Measurements from ENCODE around the gene PKDCC. TPM values are rescaled to one million over a fixed set of nuclear protein-coding genes. Genes with fewer than 3 reads are reported as not detected.

PKDCC gene
- total and polyA plus RNA-seq, 2 of the 8 experiments (the other 6 are each of a cell fraction or from before 2014, with no cell fraction given), result 49.9 to 80.1 TPM

DNA sequence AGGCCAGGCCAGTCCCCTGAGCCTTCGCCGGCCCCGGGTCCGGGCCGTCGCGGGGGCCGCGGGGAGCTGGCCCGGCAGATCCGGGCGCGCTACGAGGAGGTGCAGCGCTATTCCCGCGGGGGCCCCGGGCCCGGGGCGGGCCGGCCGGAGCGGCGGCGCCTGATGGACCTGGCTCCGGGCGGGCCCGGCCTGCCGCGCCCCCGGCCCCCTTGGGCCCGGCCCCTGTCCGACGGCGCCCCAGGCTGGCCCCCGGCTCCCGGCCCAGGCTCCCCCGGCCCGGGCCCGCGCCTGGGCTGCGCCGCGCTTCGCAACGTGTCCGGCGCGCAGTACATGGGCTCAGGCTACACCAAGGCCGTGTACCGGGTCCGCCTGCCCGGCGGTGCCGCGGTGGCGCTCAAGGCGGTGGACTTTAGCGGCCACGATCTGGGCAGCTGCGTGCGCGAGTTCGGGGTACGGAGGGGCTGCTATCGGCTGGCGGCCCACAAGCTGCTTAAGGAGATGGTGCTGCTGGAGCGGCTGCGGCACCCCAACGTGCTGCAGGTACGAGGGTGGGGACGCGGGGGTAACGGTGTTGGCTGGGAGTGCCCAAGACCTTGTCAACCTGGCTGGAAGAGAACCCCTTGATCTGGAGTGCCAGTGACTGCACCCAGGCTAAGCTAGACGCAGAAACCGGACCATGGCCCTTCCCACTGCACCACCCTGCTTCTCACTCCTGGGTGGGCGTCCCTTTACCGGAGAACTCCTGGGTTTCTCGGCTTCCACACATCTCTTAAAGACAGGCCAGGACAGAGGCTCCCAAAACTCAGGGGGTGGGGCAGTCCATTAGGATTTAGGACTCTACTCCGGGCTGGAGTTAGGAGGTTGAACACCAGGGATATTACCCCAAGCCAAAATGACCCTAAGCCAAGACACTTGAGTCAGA, 739 bp downstream of the PKDCC start:
- 10% methylated on average over 34 of the region's 80 CpGs; no CpG with 5 or more reads in 1 of the 2 experiments for WGBS, 2 experiments (ENCODE audit: extremely low coverage in 1 of 2, insufficient coverage in 1 of 2, insufficient read length in 1 of 2, insufficient replicate concordance in 2 of 2, low coverage in 1 of 2, low lambda C conversion rate in 2 of 2, missing lambda C conversion rate in 1 of 2)
- H3K27ac ChIP-seq (ENCODE audit: low read depth, low read length), result no peak overlapping the region
- H2BK120ac ChIP-seq (replicated peaks; ENCODE audit: low read depth, low read length), result no peak overlapping the region
- peak overlapping the region; percentile 60 to 65 (median 64) for H3K9ac ChIP-seq (replicated peaks in 1 of 4; ENCODE audit: extremely low read depth in 1 of 4, low read depth in 3 of 4, low read length in 3 of 4)
- ChIA-PET CTCF (ENCODE audit: partially characterized antibody) (interaction anchor here (1.1 to 12.6 kb wide), 9 partner anchors 13 to 208 kb away, joined by 3 to 177 read pairs (median 4); no protein-coding TSS in a partner anchor), POLR2A (ENCODE audit: partially characterized antibody) (interaction anchor here (1.0 to 6.0 kb wide), 16 partner anchors 8 to 180 kb away, joined by 3 to 46 read pairs (median 4); no protein-coding TSS in a partner anchor)
- peaks cover 29% of the 10 kb centered on the region for H3K23me2 ChIP-seq (ENCODE audit: low read depth, low read length)
- no peak overlapping the region for H3K4ac ChIP-seq (replicated peaks; ENCODE audit: insufficient read length, low read depth, low read length)
- H2BK12ac ChIP-seq (ENCODE audit: low read depth, low read length), result no peak overlapping the region
- H2BK5ac ChIP-seq (ENCODE audit: low read depth, low read length), result no peak overlapping the region
- H3K56ac ChIP-seq (replicated peaks; ENCODE audit: insufficient read length, low read depth, low read length), result no peak overlapping the region
- no peak overlapping the region for H4K5ac ChIP-seq (ENCODE audit: insufficient read length, low read depth, low read length)
- H3K4me3 ChIP-seq (ENCODE audit: extremely low read depth in 1 of 4, insufficient read depth in 2 of 4, low read depth in 3 of 4, low read length in 4 of 4), result peak overlapping the region; percentile 74 to 95 (median 78)
- H3K4me1 ChIP-seq (replicated peaks in 1 of 4; ENCODE audit: control insufficient read depth in 3 of 4, insufficient read depth in 4 of 4, low read length in 3 of 4), result peaks cover 16 to 53% (median 41%) of the 10 kb centered on the region in 4 experiments
- peaks cover 0 to 12% (median 10%) of the 10 kb centered on the region in 4 experiments; a peak in 5 of 7 replicates for H3K27me3 ChIP-seq (replicated peaks in 1 of 4; ENCODE audit: control insufficient read depth in 3 of 4, extremely low read depth in 1 of 4, insufficient read depth in 3 of 4, low read length in 3 of 4)
- H3K9me3 ChIP-seq (ENCODE audit: insufficient read depth in 2 of 2, low read depth in 1 of 2, low read length in 1 of 2), result no peaks in the 10 kb centered on the region
- no peak overlapping the region for H3K14ac ChIP-seq (ENCODE audit: insufficient read length)
- H3K36me3 ChIP-seq (ENCODE audit: control insufficient read depth in 2 of 4, insufficient read depth in 4 of 4, low read length in 3 of 4), result peaks cover 0 to 35% (median 0%) of the 10 kb centered on the region in 4 experiments; a peak in 4 of 8 replicates
- no peak overlapping the region for H2AFZ ChIP-seq (ENCODE audit: low read length)
- H4K8ac ChIP-seq (ENCODE audit: extremely low read depth, insufficient read depth, low read length), result peak overlapping the region; percentile 66; the same call in 1 of the 2 replicates
- peaks cover 11% of the 10 kb centered on the region; the same call in 1 of the 2 replicates for H3K79me1 ChIP-seq (ENCODE audit: low read depth, low read length)
- H4K20me1 ChIP-seq (replicated peaks in 1 of 2; ENCODE audit: control insufficient read depth in 1 of 2, insufficient read depth in 2 of 2, low read length in 2 of 2), result peaks cover 0 to 11% of the 10 kb centered on the region in 2 experiments
- H4K91ac ChIP-seq (replicated peaks; ENCODE audit: insufficient read length, low read length), result no peak overlapping the region
- FAIRE-seq (no peak), DNase-seq (ENCODE audit: low read depth in 1 of 2, low spot score in 2 of 2) (no peak)
- peak overlapping the region; percentile 92; the same call in 1 of the 2 replicates for H3K18ac ChIP-seq (ENCODE audit: extremely low read depth, low read length)
- H2BK15ac ChIP-seq (ENCODE audit: low read length), result no peak overlapping the region
- peak overlapping the region; percentile 79 to 95 for H3K4me2 ChIP-seq (ENCODE audit: insufficient read depth in 1 of 2, low read depth in 2 of 2, low read length in 2 of 2)
- H3K23ac ChIP-seq (ENCODE audit: insufficient read length), result no peak overlapping the region
- no peak overlapping the region for H2BK20ac ChIP-seq (ENCODE audit: low read length)
- peaks cover 4 to 35% of the 10 kb centered on the region in 2 experiments; a peak in 3 of 4 replicates for H3K79me2 ChIP-seq (ENCODE audit: control insufficient read depth in 1 of 2, insufficient read depth in 2 of 2, low read length in 2 of 2)
- H2AK5ac ChIP-seq (ENCODE audit: low read depth, low read length), result no peak overlapping the region
- TF ChIP-seq RFX5 (IDR thresholded peaks at IDR 0.05; ENCODE audit: borderline replicate concordance, low read depth, low read length) (no peak), BCL11A (IDR thresholded peaks at IDR 0.05; ENCODE audit: low read depth in 2 of 2, low read length in 2 of 2) (no peak), SUZ12 (IDR thresholded peaks at IDR 0.05; ENCODE audit: low read length) (peak; percentile 42; the same call in 1 of the 2 replicates), YY1 (IDR thresholded peaks at IDR 0.05; ENCODE audit: low read depth, low read length) (no peak), KDM4A (IDR thresholded peaks at IDR 0.05; ENCODE audit: low read depth, low read length, severe bottlenecking) (peak; percentile 35), ATF2 (IDR thresholded peaks at IDR 0.05; ENCODE audit: low read length) (no peak), RXRA (IDR thresholded peaks at IDR 0.05; ENCODE audit: insufficient read depth, low read depth, low read length) (no peak), PHF8 (conservative IDR thresholded peaks at IDR 0.05; ENCODE audit: low read depth, low read length) (peak; percentile 27; the same call in 1 of the 2 replicates)
